ENCODE data around the gene HSD3B2. TPM values are rescaled to one million over a fixed set of nuclear protein-coding genes. Genes with fewer than 3 reads are reported as not detected.

The HSD3B2 gene
- total and polyA plus RNA-seq, 8 donors = 1.4 TPM; not detected in 7

DNA sequence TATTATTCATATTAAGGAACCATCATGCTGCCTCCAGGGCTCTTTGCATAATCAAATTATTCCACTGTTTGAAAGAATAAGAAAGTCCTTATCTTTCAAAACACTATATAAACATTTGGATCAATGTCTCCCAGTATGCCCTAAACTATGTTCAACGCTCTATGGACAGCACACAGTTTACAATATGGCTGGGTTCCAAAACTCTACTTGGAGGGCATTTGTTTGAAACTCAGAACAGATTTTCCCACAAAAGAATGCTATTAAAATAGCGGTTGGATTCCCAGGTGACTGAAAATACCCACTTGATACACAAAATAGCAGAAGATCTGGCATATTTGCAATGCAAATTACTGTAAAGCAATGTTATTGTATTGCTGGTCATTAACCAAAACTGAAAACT, 43.1 kb upstream of the HSD3B2 start:
- no peak for ATAC-seq
- no peak for DNase-seq
- WGBS, 2 donors = 7 to 9% methylated on average over 2 of the region's 2 CpGs
- TF ChIP-seq, protein P1, sequence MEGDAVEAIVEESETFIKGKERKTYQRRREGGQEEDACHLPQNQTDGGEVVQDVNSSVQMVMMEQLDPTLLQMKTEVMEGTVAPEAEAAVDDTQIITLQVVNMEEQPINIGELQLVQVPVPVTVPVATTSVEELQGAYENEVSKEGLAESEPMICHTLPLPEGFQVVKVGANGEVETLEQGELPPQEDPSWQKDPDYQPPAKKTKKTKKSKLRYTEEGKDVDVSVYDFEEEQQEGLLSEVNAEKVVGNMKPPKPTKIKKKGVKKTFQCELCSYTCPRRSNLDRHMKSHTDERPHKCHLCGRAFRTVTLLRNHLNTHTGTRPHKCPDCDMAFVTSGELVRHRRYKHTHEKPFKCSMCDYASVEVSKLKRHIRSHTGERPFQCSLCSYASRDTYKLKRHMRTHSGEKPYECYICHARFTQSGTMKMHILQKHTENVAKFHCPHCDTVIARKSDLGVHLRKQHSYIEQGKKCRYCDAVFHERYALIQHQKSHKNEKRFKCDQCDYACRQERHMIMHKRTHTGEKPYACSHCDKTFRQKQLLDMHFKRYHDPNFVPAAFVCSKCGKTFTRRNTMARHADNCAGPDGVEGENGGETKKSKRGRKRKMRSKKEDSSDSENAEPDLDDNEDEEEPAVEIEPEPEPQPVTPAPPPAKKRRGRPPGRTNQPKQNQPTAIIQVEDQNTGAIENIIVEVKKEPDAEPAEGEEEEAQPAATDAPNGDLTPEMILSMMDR (IDR thresholded peaks at IDR 0.05) = no peak
- Histone ChIP-seq H3K36me3 (no peaks in the 10 kb centered on the region), H3K9me3 (no peaks in the 10 kb centered on the region), H3K27me3 (no peaks in the 10 kb centered on the region), H3K4me3 (no peak overlapping the region), H3K27ac (no peak overlapping the region), H3K4me1 (peaks cover 0 to 6% (median 3%) of the 10 kb centered on the region in 3 donors)
- FAIRE-seq = no peak
- intact Hi-C loops (cut with DNase I) = no loop called here

GRCh38 chr1:119372503-119373086, 42.4 kb upstream of the HSD3B2 start:
- Histone ChIP-seq H3K36me3 (no peaks in the 10 kb centered on the region), H3K27ac (no peak overlapping the region), H3K27me3 (no peaks in the 10 kb centered on the region), H3K9me3 (no peaks in the 10 kb centered on the region), H3K4me1 (peaks cover 0 to 6% (median 3%) of the 10 kb centered on the region in 3 donors), H3K4me3 (no peak overlapping the region)
- FAIRE-seq = no peak
- TF ChIP-seq, protein P1 (IDR thresholded peaks at IDR 0.05) = no peak
- ATAC-seq = peak in 2 of 4 donors; percentile 40 to 44
- DNase-seq = peak in 1 of 6 donors; percentile 13
- 46 to 55% methylated on average over 6 of the region's 6 CpGs for WGBS, 2 donors
- intact Hi-C loops (cut with DNase I) = no loop called here

- intact Hi-C loops (cut with DNase I) = no loop called here
- no peak overlapping the region for H3K27ac ChIP-seq
- WGBS, 2 donors = 72 to 81% methylated on average over 2 of the region's 2 CpGs
- no peak overlapping the region for H3K4me3 ChIP-seq
- no peak for ATAC-seq
- H3K36me3 ChIP-seq = no peaks in the 10 kb centered on the region
- DNase-seq = no peak
- H3K9me3 ChIP-seq = no peaks in the 10 kb centered on the region
- peaks cover 0 to 6% (median 3%) of the 10 kb centered on the region in 3 donors for H3K4me1 ChIP-seq
- TF ChIP-seq, protein P1 (IDR thresholded peaks at IDR 0.05) = no peak
- H3K27me3 ChIP-seq = no peaks in the 10 kb centered on the region
- no peak for FAIRE-seq
Measured at GRCh38 chr1:119373465-119373864, 41.5 kb upstream of the HSD3B2 start.

DNA sequence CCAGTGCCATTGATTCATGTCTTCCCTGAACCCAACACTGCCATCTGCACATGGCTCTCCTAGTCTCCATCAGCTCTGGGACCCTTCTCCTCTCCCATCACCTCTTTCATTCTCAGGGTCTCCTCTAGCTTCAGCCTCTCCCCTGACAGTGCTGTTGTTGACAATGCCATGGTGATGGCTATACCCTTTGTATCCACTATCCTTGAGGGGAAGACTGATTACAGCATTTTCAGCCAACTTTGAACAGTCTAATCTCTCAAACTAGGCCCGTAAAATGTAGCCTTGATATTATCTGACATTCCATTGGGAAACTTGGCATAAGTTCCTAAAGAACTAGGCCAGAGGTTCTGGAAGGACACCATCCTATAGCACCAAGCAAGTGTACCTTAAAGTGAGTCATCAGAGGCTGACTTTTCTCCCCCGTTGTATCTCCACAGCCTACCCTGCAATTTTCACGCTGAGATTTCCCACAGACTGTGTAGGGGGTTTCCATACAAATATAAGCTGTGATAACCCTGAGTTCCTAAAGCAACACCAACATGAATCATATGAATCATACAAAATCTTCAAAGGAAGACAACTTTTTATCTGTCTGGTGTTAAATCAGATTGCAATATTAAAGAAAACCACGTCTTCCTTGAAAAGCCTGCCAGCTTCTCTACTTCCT, 40.6 kb upstream of the HSD3B2 start:
- 22 to 28% methylated on average over 4 of the region's 4 CpGs for WGBS, 2 donors

More for the DNA sequence above, 40.6 kb upstream of the HSD3B2 start:
- Histone ChIP-seq H3K36me3 (no peaks in the 10 kb centered on the region), H3K27me3 (no peaks in the 10 kb centered on the region), H3K4me3 (no peak overlapping the region), H3K4me1 (peaks cover 0 to 6% (median 3%) of the 10 kb centered on the region in 3 donors), H3K9me3 (no peaks in the 10 kb centered on the region), H3K27ac (no peak overlapping the region)
- ATAC-seq (peak in 3 of 4 donors; percentile 20 to 76 (median 44)), DNase-seq (no peak), FAIRE-seq (no peak)
- intact Hi-C loops (cut with DNase I) = no loop called here
- TF ChIP-seq, protein P1 (IDR thresholded peaks at IDR 0.05) = no peak

Measured in pancreas (tissue), 10 donors.